ENCODE data around the gene CDV3. TPM values are rescaled to one million over a fixed set of nuclear protein-coding genes. Genes with fewer than 3 reads are reported as not detected.

Gene CDV3
- polyA plus RNA-seq, 1 donor (not counting 4 experiments of a cell fraction or from before 2014, with no cell fraction given), result 150 TPM

DNA sequence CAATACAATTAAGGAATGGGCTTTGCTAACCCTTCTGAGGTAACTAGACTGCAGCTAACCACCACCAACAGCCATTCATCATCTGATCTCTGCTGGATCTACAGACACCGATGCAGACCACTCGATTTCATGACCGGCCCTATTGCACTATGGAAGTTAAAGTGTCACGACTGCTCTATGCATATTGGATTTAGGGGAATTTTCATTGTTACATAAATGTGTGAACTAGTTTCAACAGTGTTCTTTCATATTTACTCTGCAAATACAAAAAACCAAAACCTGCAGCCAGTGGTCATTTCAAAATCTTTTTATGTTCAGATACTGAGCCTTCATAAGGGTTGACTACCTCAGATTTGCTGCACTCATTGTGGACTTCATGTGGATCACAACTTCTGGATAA lies 14.5 kb downstream of the CDV3 start:
- Histone ChIP-seq H4K20me1 (ENCODE audit: control insufficient read depth, extremely low read depth, insufficient read depth, low read length) (peaks cover 13% of the 10 kb centered on the region), H3K36me3 (ENCODE audit: control insufficient read depth in 2 of 2, extremely low read depth in 1 of 2, insufficient read depth in 2 of 2, low read length in 2 of 2) (peaks cover 18 to 32% of the 10 kb centered on the region in 2 experiments)
- dilution Hi-C loops (cut with MboI; ENCODE audit: extremely low pct_ligation_motif_present, low sequenced_read_pairs), result no loop called here

DNA sequence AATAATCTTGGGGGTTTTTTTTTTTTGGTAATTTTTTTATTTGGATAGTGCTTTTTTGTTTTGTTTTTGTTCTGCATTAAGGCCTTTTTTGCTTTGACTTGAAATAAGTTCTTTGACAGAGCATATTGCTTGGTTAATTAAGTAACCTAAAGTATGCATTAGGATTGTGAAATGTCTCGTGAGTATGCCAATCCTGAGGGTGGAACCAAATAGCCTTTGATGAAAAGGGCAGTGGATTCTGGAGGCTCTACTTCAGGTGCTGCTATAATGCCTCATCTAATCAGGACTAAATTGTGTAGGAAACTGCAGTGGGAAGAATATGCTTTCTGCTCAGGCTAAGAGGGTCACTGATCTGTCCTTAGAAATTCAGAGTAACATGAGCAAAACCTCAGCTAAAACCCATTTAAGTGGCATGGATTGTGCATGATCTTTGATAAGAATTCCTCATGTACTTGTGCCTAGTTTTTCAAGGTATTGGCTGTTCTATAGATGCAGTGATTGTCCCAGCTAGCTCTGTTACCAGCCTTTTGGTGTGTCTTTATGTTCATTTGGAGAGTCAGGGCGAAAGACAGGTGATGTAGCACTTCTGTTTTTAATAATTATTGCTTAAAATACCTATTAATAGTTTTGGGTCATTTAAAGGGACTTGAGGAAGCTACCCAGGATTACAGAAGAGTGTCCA lies 15.4 kb downstream of the CDV3 start:
- H4K20me1 ChIP-seq (ENCODE audit: control insufficient read depth, extremely low read depth, insufficient read depth, low read length), result peaks cover 6% of the 10 kb centered on the region
- dilution Hi-C loops (cut with MboI; ENCODE audit: extremely low pct_ligation_motif_present, low sequenced_read_pairs), result no loop called here

More for the DNA sequence above, 14.5 kb downstream of the CDV3 start:
- Histone ChIP-seq H3K4me3 (ENCODE audit: control insufficient read depth in 2 of 3, extremely low read depth in 1 of 3, insufficient read depth in 2 of 3, low read depth in 1 of 3, low read length in 3 of 3) (no peak overlapping the region), H3K4me2 (ENCODE audit: control insufficient read depth, extremely low read depth, insufficient read depth, low read depth, low read length) (no peak overlapping the region), H2AFZ (ENCODE audit: control insufficient read depth, low read length) (no peak overlapping the region), H3K9me3 (ENCODE audit: control insufficient read depth, low read depth, low read length) (no peaks in the 10 kb centered on the region), H3K27ac (ENCODE audit: control insufficient read depth, insufficient read depth, low read length) (no peak overlapping the region), H3K9ac (ENCODE audit: control insufficient read depth, extremely low read depth, insufficient read depth, low read length) (no peak overlapping the region), H3K79me2 (ENCODE audit: control insufficient read depth, insufficient read depth, low read length) (peaks cover 25% of the 10 kb centered on the region), H3K9me1 (ENCODE audit: control insufficient read depth, extremely low read depth, insufficient read depth, low read length) (no peaks in the 10 kb centered on the region), H3K4me1 (ENCODE audit: control insufficient read depth, extremely low read depth, insufficient read depth, low read length) (peaks cover 14% of the 10 kb centered on the region), H3K27me3 (ENCODE audit: control insufficient read depth, extremely low read depth, insufficient read depth, low read length) (no peaks in the 10 kb centered on the region)
- DNase-seq (ENCODE audit: low read depth, low spot score) (no peak), FAIRE-seq (peak; percentile 46)
- TF ChIP-seq, protein P1, sequence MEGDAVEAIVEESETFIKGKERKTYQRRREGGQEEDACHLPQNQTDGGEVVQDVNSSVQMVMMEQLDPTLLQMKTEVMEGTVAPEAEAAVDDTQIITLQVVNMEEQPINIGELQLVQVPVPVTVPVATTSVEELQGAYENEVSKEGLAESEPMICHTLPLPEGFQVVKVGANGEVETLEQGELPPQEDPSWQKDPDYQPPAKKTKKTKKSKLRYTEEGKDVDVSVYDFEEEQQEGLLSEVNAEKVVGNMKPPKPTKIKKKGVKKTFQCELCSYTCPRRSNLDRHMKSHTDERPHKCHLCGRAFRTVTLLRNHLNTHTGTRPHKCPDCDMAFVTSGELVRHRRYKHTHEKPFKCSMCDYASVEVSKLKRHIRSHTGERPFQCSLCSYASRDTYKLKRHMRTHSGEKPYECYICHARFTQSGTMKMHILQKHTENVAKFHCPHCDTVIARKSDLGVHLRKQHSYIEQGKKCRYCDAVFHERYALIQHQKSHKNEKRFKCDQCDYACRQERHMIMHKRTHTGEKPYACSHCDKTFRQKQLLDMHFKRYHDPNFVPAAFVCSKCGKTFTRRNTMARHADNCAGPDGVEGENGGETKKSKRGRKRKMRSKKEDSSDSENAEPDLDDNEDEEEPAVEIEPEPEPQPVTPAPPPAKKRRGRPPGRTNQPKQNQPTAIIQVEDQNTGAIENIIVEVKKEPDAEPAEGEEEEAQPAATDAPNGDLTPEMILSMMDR (optimal IDR thresholded peaks at IDR 0.05 in 1 of 3, IDR thresholded peaks at IDR 0.05 in 1 of 3, conservative IDR thresholded peaks at IDR 0.05 in 1 of 3; ENCODE audit: extremely low read depth in 1 of 3, insufficient read depth in 2 of 3, low read length in 3 of 3), result no peak
- TF ChIP-seq EZH2 (IDR thresholded peaks at IDR 0.05; ENCODE audit: low read length), result no peak

More for the DNA sequence above, 15.4 kb downstream of the CDV3 start:
- H3K79me2 ChIP-seq (ENCODE audit: control insufficient read depth, insufficient read depth, low read length), result peaks cover 16% of the 10 kb centered on the region
- no peak for FAIRE-seq
- peaks cover 11 to 25% of the 10 kb centered on the region in 2 experiments for H3K36me3 ChIP-seq (ENCODE audit: control insufficient read depth in 2 of 2, extremely low read depth in 1 of 2, insufficient read depth in 2 of 2, low read length in 2 of 2)
- TF ChIP-seq, protein P1 (optimal IDR thresholded peaks at IDR 0.05 in 1 of 3, IDR thresholded peaks at IDR 0.05 in 1 of 3, conservative IDR thresholded peaks at IDR 0.05 in 1 of 3; ENCODE audit: extremely low read depth in 1 of 3, insufficient read depth in 2 of 3, low read length in 3 of 3), result no peak
- no peak for TF ChIP-seq EZH2 (IDR thresholded peaks at IDR 0.05; ENCODE audit: low read length)
- no peak overlapping the region for H3K4me2 ChIP-seq (ENCODE audit: control insufficient read depth, extremely low read depth, insufficient read depth, low read depth, low read length)
- no peak for DNase-seq (ENCODE audit: low read depth, low spot score)
- peaks cover 2% of the 10 kb centered on the region for H3K9me1 ChIP-seq (ENCODE audit: control insufficient read depth, extremely low read depth, insufficient read depth, low read length)
- no peak overlapping the region for H3K9ac ChIP-seq (ENCODE audit: control insufficient read depth, extremely low read depth, insufficient read depth, low read length)
- no peaks in the 10 kb centered on the region for H3K9me3 ChIP-seq (ENCODE audit: control insufficient read depth, low read depth, low read length)
- H3K4me3 ChIP-seq (ENCODE audit: control insufficient read depth in 2 of 3, extremely low read depth in 1 of 3, insufficient read depth in 2 of 3, low read depth in 1 of 3, low read length in 3 of 3), result no peak overlapping the region
- H3K27ac ChIP-seq (ENCODE audit: control insufficient read depth, insufficient read depth, low read length), result no peak overlapping the region
- no peaks in the 10 kb centered on the region for H3K27me3 ChIP-seq (ENCODE audit: control insufficient read depth, extremely low read depth, insufficient read depth, low read length)
- no peak overlapping the region for H2AFZ ChIP-seq (ENCODE audit: control insufficient read depth, low read length)
- H3K4me1 ChIP-seq (ENCODE audit: control insufficient read depth, extremely low read depth, insufficient read depth, low read length), result peaks cover 16% of the 10 kb centered on the region

Measured in keratinocyte (primary cell).